ENCODE measurements around the gene STPG1. TPM values are rescaled to one million over a fixed set of nuclear protein-coding genes. Genes with fewer than 3 reads are reported as not detected.
A peak's percentile ranks its signal among the peaks of the same experiment; 100 is the strongest.
"Not testable (repeated sequence)": the region's sequence is repeated elsewhere in the genome, so short reads cannot be mapped to it uniquely, and the experiment has no call there.

STPG1 gene
- total RNA-seq, 2 donors from 2014 or later: 9.8 to 10.8 TPM

- intact Hi-C loops (cut with DNase I): no loop called here
- peaks cover 0 to 16% of the 10 kb centered on the region in 2 donors for H3K36me3 ChIP-seq
These were observed 41.1 kb upstream of the STPG1 start for GRCh38 chr1:24454673-24455072.

GRCh38 chr1:24452922-24453485, 39.4 kb upstream of the STPG1 start:
- no peak for DNase-seq (ENCODE audit: low spot score)
- TF ChIP-seq CTCF (IDR thresholded peaks at IDR 0.05): no peak
- 85% methylated on average over 7 of the region's 8 CpGs for WGBS

More at GRCh38 chr1:24454673-24455072, 41.1 kb upstream of the STPG1 start:
- no peaks in the 10 kb centered on the region for H3K9me3 ChIP-seq
- no peak for TF ChIP-seq CTCF (IDR thresholded peaks at IDR 0.05)
- TF ChIP-seq POLR2AphosphoS5 (IDR thresholded peaks at IDR 0.05): no peak
- no peak for TF ChIP-seq POLR2A (IDR thresholded peaks at IDR 0.05)
- peak overlapping the region in 1 of 2 donors; percentile 45 for H3K27ac ChIP-seq
- peaks cover 6% of the 10 kb centered on the region for H3K4me1 ChIP-seq (replicated peaks)
- DNase-seq (ENCODE audit: low spot score): no peak
- H3K27me3 ChIP-seq (replicated peaks; ENCODE audit: insufficient read depth): no peaks in the 10 kb centered on the region
- no peak overlapping the region for H3K4me3 ChIP-seq
- WGBS: 74% methylated on average over 5 of the region's 5 CpGs

GRCh38 chr1:24451746-24452145, 38.2 kb upstream of the STPG1 start:
- Histone ChIP-seq H3K9me3 (no peaks in the 10 kb centered on the region), H3K4me3 (no peak overlapping the region), H3K27me3 (replicated peaks; ENCODE audit: insufficient read depth) (no peaks in the 10 kb centered on the region), H3K4me1 (replicated peaks) (peaks cover 10% of the 10 kb centered on the region), H3K36me3 (peaks cover 0 to 4% of the 10 kb centered on the region in 2 donors), H3K27ac (peak overlapping the region in 1 of 2 donors; percentile 71)
- DNase-seq (ENCODE audit: low spot score): no peak
- intact Hi-C loops (cut with DNase I): no loop called here
- WGBS: 58% methylated on average over 3 of the region's 3 CpGs
- TF ChIP-seq POLR2A (IDR thresholded peaks at IDR 0.05) (no peak), POLR2AphosphoS5 (IDR thresholded peaks at IDR 0.05) (no peak), CTCF (IDR thresholded peaks at IDR 0.05) (no peak)

More at GRCh38 chr1:24452922-24453485, 39.4 kb upstream of the STPG1 start:
- Histone ChIP-seq H3K27ac (peak overlapping the region in 1 of 2 donors; percentile 71), H3K9me3 (no peaks in the 10 kb centered on the region), H3K36me3 (peaks cover 0 to 16% of the 10 kb centered on the region in 2 donors), H3K4me3 (no peak overlapping the region), H3K27me3 (replicated peaks; ENCODE audit: insufficient read depth) (no peaks in the 10 kb centered on the region), H3K4me1 (replicated peaks) (peaks cover 7% of the 10 kb centered on the region)
- intact Hi-C loops (cut with DNase I): no loop called here

GRCh38 chr1:24450857-24451397, 37.3 kb upstream of the STPG1 start:
- H3K4me1 ChIP-seq (replicated peaks): peaks cover 10% of the 10 kb centered on the region
- TF ChIP-seq CTCF (IDR thresholded peaks at IDR 0.05) (no peak), POLR2AphosphoS5 (IDR thresholded peaks at IDR 0.05) (peak; percentile 72)
- H3K4me3 ChIP-seq: no peak overlapping the region
- H3K27ac ChIP-seq: peak overlapping the region; percentile 29 to 71
- H3K27me3 ChIP-seq (replicated peaks; ENCODE audit: insufficient read depth): no peaks in the 10 kb centered on the region
- peak; percentile 57 for DNase-seq (ENCODE audit: low spot score)
- peaks cover 0 to 4% of the 10 kb centered on the region in 2 donors for H3K36me3 ChIP-seq
- intact Hi-C loops (cut with DNase I): no loop called here
- no peaks in the 10 kb centered on the region for H3K9me3 ChIP-seq
- 84% methylated on average over 5 of the region's 5 CpGs for WGBS

- DNase-seq (ENCODE audit: low spot score): no peak
- no peaks in the 10 kb centered on the region for H3K27me3 ChIP-seq (replicated peaks; ENCODE audit: insufficient read depth)
- peaks cover 0 to 7% of the 10 kb centered on the region in 2 donors for H3K36me3 ChIP-seq
- no peaks in the 10 kb centered on the region for H3K9me3 ChIP-seq
- WGBS: 70% methylated on average over 4 of the region's 4 CpGs
- H3K4me1 ChIP-seq (replicated peaks): peaks cover 10% of the 10 kb centered on the region
- TF ChIP-seq POLR2A (IDR thresholded peaks at IDR 0.05) (no peak), CTCF (IDR thresholded peaks at IDR 0.05) (no peak), POLR2AphosphoS5 (IDR thresholded peaks at IDR 0.05) (no peak)
- H3K27ac ChIP-seq: peak overlapping the region in 1 of 2 donors; percentile 71
- no peak overlapping the region for H3K4me3 ChIP-seq
- intact Hi-C loops (cut with DNase I): no loop called here
These were observed 36.7 kb upstream of the STPG1 start for GRCh38 chr1:24450316-24450715.

- H3K27me3 ChIP-seq (replicated peaks; ENCODE audit: insufficient read depth); H3K36me3 ChIP-seq; intact Hi-C loops (cut with DNase I); H3K9me3 ChIP-seq; DNase-seq (ENCODE audit: low spot score); H3K4me1 ChIP-seq (replicated peaks); H3K4me3 ChIP-seq: not testable (repeated sequence)
- H3K27ac ChIP-seq: peak overlapping the region in 1 of 2 donors; percentile 64
- WGBS: 95% methylated on average over 2 of the region's 2 CpGs
These were observed 32.9 kb upstream of the STPG1 start for GRCh38 chr1:24446446-24446845.
